GM20000 (cell line): Measurements from ENCODE around the gene RAD23A.
"Not testable (repeated sequence)": the region's sequence is repeated elsewhere in the genome, so short reads cannot be mapped to it uniquely, and the experiment has no call there.

Source experiments
- DNase-seq: peaks from one replicate; pipeline ENCODE4 v3.0.0; 2012; ENCODE audit warnings: low spot score
- CTCF ChIP-seq: IDR thresholded peaks from 2 replicates; pipeline ENCODE4 v1.5.1; 2012; ENCODE audit warnings: mild to moderate bottlenecking, control low read depth; ENCODE audit errors: extremely low read depth, missing control alignments

The RAD23A gene

DNA sequence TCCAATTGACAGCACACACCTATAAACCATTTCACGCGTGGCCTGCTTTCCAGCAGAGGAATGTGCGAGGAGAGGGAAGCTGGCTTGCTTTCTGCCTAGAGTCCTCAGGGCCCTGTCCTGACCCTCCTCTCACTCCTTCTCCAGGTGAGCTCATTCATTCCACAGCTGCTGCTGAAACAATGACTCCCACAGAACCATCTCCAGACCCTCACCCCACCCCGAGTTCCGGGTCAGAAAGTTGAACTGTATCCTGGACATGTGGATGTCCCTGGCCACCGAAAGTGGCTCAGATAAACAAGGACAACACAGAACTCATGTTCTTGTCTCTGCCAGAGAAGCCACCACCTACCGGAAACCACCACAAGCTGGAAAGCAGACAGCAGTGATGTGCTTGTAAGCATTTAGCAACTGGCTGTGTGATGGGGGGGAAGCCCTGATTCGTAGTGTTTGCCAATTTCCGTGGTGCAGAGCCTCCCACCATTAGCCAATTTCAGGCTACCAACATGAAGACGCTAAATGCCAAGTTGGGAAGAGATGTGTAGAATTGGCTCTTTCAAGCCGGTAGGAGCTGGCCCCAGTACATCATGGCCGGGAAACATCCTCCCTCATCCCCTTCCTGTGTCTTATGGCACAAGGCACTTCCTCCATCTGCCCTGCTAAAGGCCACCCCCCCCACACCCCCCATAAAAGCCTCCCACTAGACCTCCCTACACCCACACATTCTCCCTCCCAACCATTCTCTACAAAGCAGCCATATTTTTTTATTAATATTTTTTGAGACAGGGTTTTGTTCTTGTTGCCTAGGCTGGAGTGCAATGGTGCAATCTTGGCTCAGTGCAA, 31.6 kb upstream of the RAD23A start:
- peak; percentile 41 for DNase-seq
- no peak for TF ChIP-seq CTCF

- DNase-seq = not testable (repeated sequence)
Measured at GRCh38 chr19:12915860-12916259, 29.8 kb upstream of the RAD23A start.

GRCh38 chr19:12918253-12918652, 27.4 kb upstream of the RAD23A start:
- DNase-seq = no peak
- no peak for TF ChIP-seq CTCF

- DNase-seq = no peak
- TF ChIP-seq CTCF = no peak
Measured at GRCh38 chr19:12921047-12921446, 24.6 kb upstream of the RAD23A start.

GRCh38 chr19:12922959-12923358, 22.7 kb upstream of the RAD23A start:
- TF ChIP-seq CTCF = no peak

DNA sequence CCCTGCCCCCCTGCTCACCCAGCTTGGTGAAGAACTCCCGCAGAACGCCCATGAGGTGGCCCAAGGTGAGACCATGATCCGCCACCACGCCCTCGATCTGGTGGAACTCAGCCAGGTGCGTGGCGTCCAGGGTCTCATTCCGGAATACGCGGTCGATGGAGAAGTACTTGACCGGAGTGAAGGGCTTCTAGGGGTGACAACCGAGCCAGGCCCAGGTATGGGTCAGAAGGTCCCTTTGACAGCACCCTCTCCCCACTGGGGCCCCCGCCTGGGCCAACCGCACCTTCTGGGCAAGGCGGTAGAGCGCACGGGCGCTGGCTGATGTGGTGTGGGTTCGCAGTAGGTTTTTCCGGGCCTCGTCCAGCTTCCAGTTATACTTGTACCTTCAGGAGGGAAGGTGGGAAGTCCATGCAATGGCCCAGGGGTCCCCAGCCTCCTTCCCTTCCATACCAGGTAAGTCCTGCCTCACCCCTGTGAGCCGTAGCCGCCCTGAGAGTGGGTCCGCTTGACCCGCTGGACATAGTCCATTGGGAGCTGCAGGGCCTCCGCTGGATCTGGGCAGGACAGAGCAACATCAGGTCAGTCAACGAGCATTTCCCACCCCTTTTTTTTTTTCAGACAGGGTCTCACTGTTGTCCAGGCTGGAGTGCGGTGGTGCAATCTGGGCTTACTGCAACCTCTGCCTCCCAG, 20.9 kb upstream of the RAD23A start:
- no peak for DNase-seq
- TF ChIP-seq CTCF = no peak

More at GRCh38 chr19:12922959-12923358, 22.7 kb upstream of the RAD23A start:
- no peak for DNase-seq

DNA sequence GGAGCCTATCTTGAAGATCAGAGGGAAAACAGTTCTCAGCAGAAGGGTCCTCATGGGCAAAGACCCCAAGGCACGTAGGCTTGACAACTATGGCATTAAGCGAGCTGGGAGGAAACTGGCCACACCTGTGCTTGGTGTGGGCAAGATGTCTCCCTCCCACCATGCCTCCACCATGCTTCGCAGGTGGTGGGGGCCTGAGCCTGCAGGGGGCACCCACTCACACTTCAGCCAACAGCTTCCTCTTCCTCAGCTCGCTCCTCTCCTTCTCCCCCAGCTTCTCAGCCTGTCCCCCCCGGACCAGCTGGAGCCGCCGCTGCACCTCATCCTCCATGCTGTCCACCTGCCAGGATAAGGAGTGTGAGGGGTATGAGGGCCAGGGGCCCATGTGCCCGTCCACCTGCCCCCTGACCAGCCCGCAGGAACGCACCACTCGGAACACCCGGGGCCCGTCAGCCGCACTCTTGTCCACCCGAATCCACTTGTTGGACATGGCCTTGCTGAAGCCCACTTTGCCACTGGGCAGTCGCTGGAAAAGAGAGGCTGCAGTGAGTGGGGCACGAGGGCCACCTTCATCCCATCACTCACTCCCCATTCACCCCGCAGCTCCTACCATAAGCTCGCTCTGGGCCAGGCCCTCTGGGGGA, 15.5 kb upstream of the RAD23A start:
- TF ChIP-seq CTCF = no peak
- DNase-seq = no peak
